Left lung (tissue), 10 donors: Measurements from ENCODE around the gene VPS13D. TPM values are rescaled to one million over a fixed set of nuclear protein-coding genes. Genes with fewer than 3 reads are reported as not detected.

Experiments
- ATAC-seq: fragments of 200-7000 bp; cut with Tn5 transposase; one replicate; pipeline ENCODE4 v1.9.1; 2020; ENCODE audit warnings: moderate library complexity
- DNase-seq, 4 donors: peaks; one replicate each; pipeline ENCODE4 v3.0.0-alpha.2; 2013 to 2020
- H3K27ac ChIP-seq, 2 donors: fragments of 200-600 bp; sonication (generic) in 1 of 2; one replicate each; pipeline versions ENCODE4 v1.5.0 to v1.8.0; 2020 to 2021
- H3K27me3 ChIP-seq, 2 donors: fragments of 200-600 bp; sonication (generic) in 1 of 2; one replicate each; pipeline versions ENCODE4 v1.5.0 to v1.8.0; 2020 to 2021
- H3K36me3 ChIP-seq, 2 donors: fragments of 200-600 bp; sonication (generic) in 1 of 2; one replicate each; pipeline versions ENCODE4 v1.5.0 to v1.8.0; 2020 to 2021
- H3K4me1 ChIP-seq, 2 donors: fragments of 200-600 bp; one replicate each; pipeline ENCODE4 v1.8.0; 2021
- H3K4me3 ChIP-seq, 2 donors: fragments of 200-600 bp; sonication (generic) in 1 of 2; one replicate each; pipeline versions ENCODE4 v1.5.0 to v1.8.0; 2020 to 2021; ENCODE audit warnings: mild to moderate bottlenecking in 1 of 2
- H3K9me3 ChIP-seq, 2 donors: fragments of 200-600 bp; sonication (generic) in 1 of 2; one replicate each; pipeline versions ENCODE4 v1.5.0 to v1.8.0; 2020 to 2021
- CTCF ChIP-seq, 2 donors: fragments of 200-600 bp; sonication (generic) in 1 of 2; IDR thresholded peaks; one replicate each; pipeline versions ENCODE4 v1.5.0 to v1.8.0; 2021; ENCODE audit warnings: antibody characterized with exemption in 2 of 2
- intact Hi-C, 2 donors: fragments of 100-400 bp; cut with DNase I; formaldehyde crosslinking; loops; one replicate each; pipeline versions ENCODE4 v1.11.2 to v1.14.2; 2022
- polyA plus RNA-seq, 6 donors: library from polyadenylated mRNA; unstranded; fragments of 120-200 nt; gene quantifications; one replicate each; pipeline ENCODE4 v1.2.1, GENCODE V29; 2013; ENCODE audit not compliant: insufficient read length in 6 of 6
- total RNA-seq, 2 donors: library from RNA; stranded (reverse); fragmentation: NEBNext Ultra II Directional; extraction: Animal tissue kit (Norgen Biotek cat#: 25700); gene quantifications; one replicate each; pipeline ENCODE4 v1.2.1, GENCODE V29; 2021
- donor health status: DM: no; HTN: yes; CAD: no.
- donor health status: DM: no; HTN: no; CAD: no.

The VPS13D gene
- total and polyA plus RNA-seq, 8 donors: 26.6 to 62.3 (median 30.2) TPM

GRCh38 chr1:12309783-12310742, 80.2 kb downstream of the VPS13D start:
- H3K4me3 ChIP-seq: no peak overlapping the region
- peak overlapping the region in 1 of 2 donors; percentile 63 for H3K27ac ChIP-seq
- H3K27me3 ChIP-seq: no peaks in the 10 kb centered on the region
- H3K9me3 ChIP-seq: no peaks in the 10 kb centered on the region
- ATAC-seq (peak; percentile 71), DNase-seq (peak in 1 of 4 donors; percentile 32)
- TF ChIP-seq CTCF (IDR thresholded peaks at IDR 0.05): no peak
- H3K36me3 ChIP-seq: peaks cover 0 to 93% of the 10 kb centered on the region in 2 donors
- H3K4me1 ChIP-seq: peaks cover 0 to 10% of the 10 kb centered on the region in 2 donors
- intact Hi-C loops: loop anchor here in 1 of 2 donors (5.0 kb wide), 1 partner anchor 347 kb away; no protein-coding TSS in a partner anchor

- peak; percentile 27 to 28 for TF ChIP-seq CTCF (IDR thresholded peaks at IDR 0.05)
- H3K27me3 ChIP-seq: no peaks in the 10 kb centered on the region
- H3K4me1 ChIP-seq: peaks cover 0 to 10% of the 10 kb centered on the region in 2 donors
- intact Hi-C loops: loop anchor here in 1 of 2 donors (5.0 kb wide), 1 partner anchor 343 kb away; no protein-coding TSS in a partner anchor
- ATAC-seq: peak; percentile 58
- DNase-seq: peak in 1 of 4 donors; percentile 36
- no peak overlapping the region for H3K27ac ChIP-seq
- H3K4me3 ChIP-seq: no peak overlapping the region
- H3K36me3 ChIP-seq: peaks cover 0 to 93% of the 10 kb centered on the region in 2 donors
- no peaks in the 10 kb centered on the region for H3K9me3 ChIP-seq
Measured at GRCh38 chr1:12314333-12314903, 84.6 kb downstream of the VPS13D start.

DNA sequence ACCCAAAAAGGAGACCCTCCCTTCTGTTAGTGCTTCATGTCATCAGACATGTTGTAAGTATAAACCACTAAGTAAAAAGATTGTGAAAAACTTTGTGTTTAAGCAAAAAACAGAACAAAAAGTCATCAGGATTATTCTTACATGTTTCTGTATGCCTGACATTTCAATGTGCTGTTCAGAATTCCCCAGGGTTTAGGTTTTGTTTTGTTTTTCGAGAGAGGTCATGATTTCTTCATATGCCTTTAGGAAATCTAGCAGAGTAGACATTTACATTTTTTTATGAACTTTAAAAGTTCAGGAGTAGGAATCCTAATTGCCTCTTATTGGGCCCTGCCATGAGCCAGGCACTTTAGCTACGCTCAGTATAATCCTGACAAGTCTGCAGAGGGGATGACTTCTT, 85.3 kb downstream of the VPS13D start:
- H3K36me3 ChIP-seq: peaks cover 0 to 93% of the 10 kb centered on the region in 2 donors
- no peak overlapping the region for H3K4me3 ChIP-seq
- H3K27ac ChIP-seq: no peak overlapping the region
- no peaks in the 10 kb centered on the region for H3K9me3 ChIP-seq
- TF ChIP-seq CTCF (IDR thresholded peaks at IDR 0.05): no peak
- intact Hi-C loops: no loop called here
- DNase-seq (no peak), ATAC-seq (peak; percentile 14)
- H3K4me1 ChIP-seq: peaks cover 0 to 3% of the 10 kb centered on the region in 2 donors
- no peaks in the 10 kb centered on the region for H3K27me3 ChIP-seq

GRCh38 chr1:12316331-12316730, 86.5 kb downstream of the VPS13D start:
- DNase-seq (no peak), ATAC-seq (peak; percentile 31)
- H3K4me1 ChIP-seq: no peaks in the 10 kb centered on the region
- no peak overlapping the region for H3K27ac ChIP-seq
- no peaks in the 10 kb centered on the region for H3K27me3 ChIP-seq
- no peak overlapping the region for H3K4me3 ChIP-seq
- TF ChIP-seq CTCF (IDR thresholded peaks at IDR 0.05): no peak
- peaks cover 0 to 96% of the 10 kb centered on the region in 2 donors for H3K36me3 ChIP-seq
- intact Hi-C loops: no loop called here
- no peaks in the 10 kb centered on the region for H3K9me3 ChIP-seq

GRCh38 chr1:12320486-12320885, 90.7 kb downstream of the VPS13D start:
- no peak for TF ChIP-seq CTCF (IDR thresholded peaks at IDR 0.05)
- intact Hi-C loops: no loop called here
- Histone ChIP-seq H3K27me3 (no peaks in the 10 kb centered on the region), H3K27ac (no peak overlapping the region), H3K36me3 (peaks cover 0 to 99% of the 10 kb centered on the region in 2 donors), H3K4me1 (no peaks in the 10 kb centered on the region), H3K9me3 (no peaks in the 10 kb centered on the region), H3K4me3 (no peak overlapping the region)
- ATAC-seq (no peak), DNase-seq (no peak)
